Measurements from ENCODE around the gene KDM4C.

The KDM4C gene

GRCh38 chr9:7083192-7083591 is 325.4 kb downstream of the KDM4C start:
- no peaks in the 10 kb centered on the region for H3K9me2 ChIP-seq (ENCODE audit: low read depth, low read length)
- H3K4me1 ChIP-seq (ENCODE audit: insufficient read depth, low read length, severe bottlenecking) = no peaks in the 10 kb centered on the region
- no peaks in the 10 kb centered on the region for H4K20me1 ChIP-seq (ENCODE audit: insufficient read depth, low read length)
- H3K27ac ChIP-seq (ENCODE audit: low read depth, low read length, poor library complexity, severe bottlenecking) = no peak overlapping the region
- H3K9me3 ChIP-seq (ENCODE audit: low read length) = no peaks in the 10 kb centered on the region
- no peak for TF ChIP-seq EZH2 (IDR thresholded peaks at IDR 0.05; ENCODE audit: borderline replicate concordance, low read length)
- H3F3A ChIP-seq (ENCODE audit: insufficient read depth, low read length) = no peaks in the 10 kb centered on the region
- H3K9ac ChIP-seq (ENCODE audit: low read length) = no peak overlapping the region
- H3K27me3 ChIP-seq (ENCODE audit: insufficient read depth, low read length) = no peaks in the 10 kb centered on the region
- no peak overlapping the region for H2AFZ ChIP-seq (ENCODE audit: low read length)
- H3K4me2 ChIP-seq (ENCODE audit: low read length) = no peak overlapping the region
- H3K36me3 ChIP-seq (ENCODE audit: insufficient read depth, low read length) = no peaks in the 10 kb centered on the region
- H3K4me3 ChIP-seq (ENCODE audit: low read depth, low read length, poor library complexity, severe bottlenecking) = no peak overlapping the region
- no peaks in the 10 kb centered on the region for H3K79me2 ChIP-seq (ENCODE audit: insufficient read depth, low read length)

- Histone ChIP-seq H3K27ac (ENCODE audit: low read depth, low read length, poor library complexity, severe bottlenecking) (no peak overlapping the region), H2AFZ (ENCODE audit: low read length) (no peak overlapping the region), H3K79me2 (ENCODE audit: insufficient read depth, low read length) (no peaks in the 10 kb centered on the region), H3K36me3 (ENCODE audit: insufficient read depth, low read length) (no peaks in the 10 kb centered on the region), H3K9me3 (ENCODE audit: low read length) (no peaks in the 10 kb centered on the region), H3K4me1 (ENCODE audit: insufficient read depth, low read length, severe bottlenecking) (no peaks in the 10 kb centered on the region), H3K4me2 (ENCODE audit: low read length) (no peak overlapping the region), H3K27me3 (ENCODE audit: insufficient read depth, low read length) (no peaks in the 10 kb centered on the region), H3F3A (ENCODE audit: insufficient read depth, low read length) (no peaks in the 10 kb centered on the region), H3K4me3 (ENCODE audit: low read depth, low read length, poor library complexity, severe bottlenecking) (no peak overlapping the region), H4K20me1 (ENCODE audit: insufficient read depth, low read length) (no peaks in the 10 kb centered on the region), H3K9me2 (ENCODE audit: low read depth, low read length) (no peaks in the 10 kb centered on the region), H3K9ac (ENCODE audit: low read length) (no peak overlapping the region)
- TF ChIP-seq CTCF (IDR thresholded peaks at IDR 0.05; ENCODE audit: low read length) (no peak), EZH2 (IDR thresholded peaks at IDR 0.05; ENCODE audit: borderline replicate concordance, low read length) (no peak)
These were observed 327.6 kb downstream of the KDM4C start for GRCh38 chr9:7085357-7085756.

- H3K36me3 ChIP-seq (ENCODE audit: insufficient read depth, low read length) = no peaks in the 10 kb centered on the region
- no peak overlapping the region for H3K4me2 ChIP-seq (ENCODE audit: low read length)
- H3K9me3 ChIP-seq (ENCODE audit: low read length) = no peaks in the 10 kb centered on the region
- H3K79me2 ChIP-seq (ENCODE audit: insufficient read depth, low read length) = no peaks in the 10 kb centered on the region
- no peak overlapping the region for H2AFZ ChIP-seq (ENCODE audit: low read length)
- H3K27me3 ChIP-seq (ENCODE audit: insufficient read depth, low read length) = no peaks in the 10 kb centered on the region
- no peak overlapping the region for H3K27ac ChIP-seq (ENCODE audit: low read depth, low read length, poor library complexity, severe bottlenecking)
- no peak overlapping the region for H3K4me3 ChIP-seq (ENCODE audit: low read depth, low read length, poor library complexity, severe bottlenecking)
- H3K4me1 ChIP-seq (ENCODE audit: insufficient read depth, low read length, severe bottlenecking) = no peaks in the 10 kb centered on the region
- H3F3A ChIP-seq (ENCODE audit: insufficient read depth, low read length) = no peaks in the 10 kb centered on the region
- H3K9me2 ChIP-seq (ENCODE audit: low read depth, low read length) = no peaks in the 10 kb centered on the region
- H4K20me1 ChIP-seq (ENCODE audit: insufficient read depth, low read length) = no peaks in the 10 kb centered on the region
- no peak overlapping the region for H3K9ac ChIP-seq (ENCODE audit: low read length)
- TF ChIP-seq CTCF (IDR thresholded peaks at IDR 0.05; ENCODE audit: low read length) = no peak
- no peak for TF ChIP-seq EZH2 (IDR thresholded peaks at IDR 0.05; ENCODE audit: borderline replicate concordance, low read length)
These were observed 328.6 kb downstream of the KDM4C start for GRCh38 chr9:7086389-7086788.

- Histone ChIP-seq H3K79me2 (ENCODE audit: insufficient read depth, low read length) (no peaks in the 10 kb centered on the region), H3K9ac (ENCODE audit: low read length) (no peak overlapping the region), H3K4me1 (ENCODE audit: insufficient read depth, low read length, severe bottlenecking) (no peaks in the 10 kb centered on the region), H3K4me3 (ENCODE audit: low read depth, low read length, poor library complexity, severe bottlenecking) (no peak overlapping the region), H2AFZ (ENCODE audit: low read length) (no peak overlapping the region), H3F3A (ENCODE audit: insufficient read depth, low read length) (no peaks in the 10 kb centered on the region), H3K9me2 (ENCODE audit: low read depth, low read length) (no peaks in the 10 kb centered on the region), H3K36me3 (ENCODE audit: insufficient read depth, low read length) (no peaks in the 10 kb centered on the region), H3K4me2 (ENCODE audit: low read length) (no peak overlapping the region), H3K27me3 (ENCODE audit: insufficient read depth, low read length) (no peaks in the 10 kb centered on the region), H3K27ac (ENCODE audit: low read depth, low read length, poor library complexity, severe bottlenecking) (no peak overlapping the region), H3K9me3 (ENCODE audit: low read length) (no peaks in the 10 kb centered on the region), H4K20me1 (ENCODE audit: insufficient read depth, low read length) (no peaks in the 10 kb centered on the region)
- TF ChIP-seq EZH2 (IDR thresholded peaks at IDR 0.05; ENCODE audit: borderline replicate concordance, low read length) (no peak), CTCF (IDR thresholded peaks at IDR 0.05; ENCODE audit: low read length) (no peak)
These were observed 330.8 kb downstream of the KDM4C start for GRCh38 chr9:7088611-7089010.
